NCI-H510A treated with DMSO at 0.1 percent for 48 hours (cell line): ENCODE data around the gene CACNA1G.

Experiments used
- DNase-seq: peaks from one replicate; lab custom pipeline; 2025; lab: John Stamatoyannopoulos, UW

Gene CACNA1G

DNA sequence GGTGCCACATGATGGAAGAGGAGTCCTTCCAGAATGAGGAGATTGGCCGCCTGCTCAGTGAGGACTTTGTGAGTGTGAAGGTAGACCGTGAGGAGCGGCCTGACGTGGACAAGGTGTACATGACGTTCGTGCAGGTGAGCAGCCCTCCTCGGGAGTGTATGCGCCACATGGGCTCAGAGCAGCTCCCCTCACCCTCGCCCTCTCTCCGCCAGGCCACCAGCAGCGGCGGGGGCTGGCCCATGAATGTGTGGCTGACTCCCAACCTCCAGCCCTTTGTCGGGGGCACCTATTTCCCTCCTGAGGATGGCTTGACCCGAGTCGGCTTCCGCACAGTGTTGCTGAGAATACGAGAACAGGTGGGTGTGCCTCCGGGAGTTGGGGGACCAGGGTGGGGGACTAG is 11.7 kb upstream of the CACNA1G start:
- no peak for DNase-seq

DNA sequence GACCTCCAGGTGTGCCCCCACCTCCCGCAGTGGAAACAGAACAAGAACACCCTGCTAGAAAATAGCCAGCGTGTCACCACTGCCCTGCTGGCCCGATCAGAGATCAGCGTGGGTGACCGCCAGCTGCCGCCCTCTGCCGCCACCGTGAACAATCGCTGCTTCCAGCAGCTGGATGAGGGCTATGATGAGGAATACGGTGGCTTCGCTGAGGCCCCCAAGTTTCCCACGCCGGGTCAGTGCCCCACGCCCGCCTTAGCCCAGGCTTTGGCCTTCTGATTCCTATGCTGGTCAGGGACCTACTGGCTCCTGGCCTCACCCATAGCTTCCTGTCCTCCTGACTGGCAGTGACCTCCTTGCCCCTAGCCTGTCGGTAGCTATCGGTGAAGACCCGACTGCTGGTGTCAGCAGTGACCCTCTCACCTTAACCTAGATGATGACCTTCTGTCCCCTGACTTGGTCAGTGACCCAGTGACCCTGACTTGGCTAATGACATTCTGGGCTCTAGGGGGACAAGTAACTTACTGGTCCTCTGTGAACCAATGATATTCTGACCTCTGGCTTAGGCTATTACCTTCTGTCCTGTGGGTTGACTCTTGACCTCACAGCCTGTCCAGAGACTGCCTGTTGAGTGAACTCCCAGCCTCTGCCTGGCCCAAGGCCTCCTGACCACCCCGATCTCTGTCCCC is 11.1 kb upstream of the CACNA1G start:
- no peak for DNase-seq

DNA sequence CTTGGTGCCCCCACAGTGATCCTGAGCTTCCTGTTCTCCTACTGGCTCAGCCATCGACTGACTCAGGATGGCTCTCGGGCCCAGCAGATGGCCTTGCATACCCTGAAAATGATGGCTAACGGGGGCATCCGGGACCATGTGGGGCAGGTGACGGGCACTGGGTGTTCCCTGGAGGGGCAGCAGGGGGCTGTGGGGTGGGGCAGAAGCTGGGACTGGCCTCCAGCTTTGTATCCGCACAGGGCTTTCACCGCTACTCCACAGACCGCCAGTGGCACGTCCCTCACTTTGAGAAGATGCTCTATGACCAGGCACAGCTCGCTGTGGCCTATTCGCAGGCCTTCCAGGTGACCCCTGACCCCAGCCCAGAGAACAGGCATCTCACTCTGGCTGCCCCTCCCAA is 10.5 kb upstream of the CACNA1G start:
- DNase-seq, result no peak

DNA sequence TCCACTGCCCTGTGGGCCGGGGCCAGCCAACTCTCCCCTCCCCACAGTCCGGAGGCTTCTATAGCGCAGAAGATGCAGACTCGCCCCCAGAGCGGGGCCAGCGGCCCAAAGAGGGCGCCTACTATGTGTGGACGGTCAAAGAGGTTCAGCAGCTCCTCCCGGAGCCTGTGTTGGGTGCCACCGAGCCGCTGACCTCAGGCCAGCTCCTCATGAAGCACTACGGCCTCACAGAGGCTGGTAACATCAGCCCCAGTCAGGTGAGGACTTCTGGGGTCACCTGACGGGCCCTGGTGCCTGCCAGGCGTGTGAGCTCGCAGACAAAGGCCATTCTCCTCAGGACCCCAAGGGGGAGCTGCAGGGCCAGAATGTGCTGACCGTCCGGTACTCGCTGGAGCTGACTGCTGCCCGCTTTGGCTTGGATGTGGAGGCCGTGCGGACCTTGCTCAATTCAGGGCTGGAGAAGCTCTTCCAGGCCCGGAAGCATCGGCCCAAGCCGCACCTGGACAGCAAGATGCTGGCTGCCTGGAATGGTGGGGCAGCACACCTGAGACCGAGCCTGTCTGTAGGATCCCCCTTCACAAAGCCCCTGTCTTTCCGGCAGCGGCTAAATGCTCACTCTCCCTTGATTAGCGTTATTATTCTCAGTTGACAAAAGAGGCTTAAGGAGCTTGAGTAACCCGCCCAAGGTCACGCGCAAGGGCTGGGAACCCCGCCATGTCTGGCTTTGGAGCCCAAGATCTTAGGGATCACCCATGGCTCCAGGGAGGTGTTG is 9.7 kb upstream of the CACNA1G start:
- peak; percentile 82 for DNase-seq

DNA sequence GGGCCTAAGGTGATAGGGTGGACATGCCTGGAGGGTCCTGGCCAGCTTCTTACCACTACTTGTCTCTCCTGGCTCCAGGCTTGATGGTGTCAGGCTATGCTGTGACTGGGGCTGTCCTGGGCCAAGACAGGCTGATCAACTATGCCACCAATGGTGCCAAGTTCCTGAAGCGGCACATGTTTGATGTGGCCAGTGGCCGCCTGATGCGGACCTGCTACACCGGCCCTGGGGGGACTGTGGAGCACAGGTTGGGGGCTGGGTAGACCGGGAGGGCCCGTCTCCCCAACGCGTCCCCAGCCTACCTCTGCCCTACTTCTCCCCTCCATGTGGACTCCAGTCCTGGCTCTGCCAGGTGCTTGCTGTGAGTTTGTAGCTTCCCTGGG is 9.1 kb upstream of the CACNA1G start:
- DNase-seq, result no peak

DNA sequence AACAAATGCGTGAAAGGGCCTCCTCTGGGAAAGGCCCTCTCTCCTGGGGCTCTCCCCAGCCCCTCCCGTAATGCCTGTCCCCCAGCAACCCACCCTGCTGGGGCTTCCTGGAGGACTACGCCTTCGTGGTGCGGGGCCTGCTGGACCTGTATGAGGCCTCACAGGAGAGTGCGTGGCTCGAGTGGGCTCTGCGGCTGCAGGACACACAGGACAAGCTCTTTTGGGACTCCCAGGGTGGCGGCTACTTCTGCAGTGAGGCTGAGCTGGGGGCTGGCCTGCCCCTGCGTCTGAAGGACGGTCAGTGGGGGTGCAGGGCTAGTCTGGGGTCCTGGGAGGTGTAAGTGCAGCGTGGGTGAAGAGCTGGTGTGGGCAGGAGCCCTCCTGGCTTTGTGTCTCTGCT is 8.6 kb upstream of the CACNA1G start:
- DNase-seq, result no peak

DNA sequence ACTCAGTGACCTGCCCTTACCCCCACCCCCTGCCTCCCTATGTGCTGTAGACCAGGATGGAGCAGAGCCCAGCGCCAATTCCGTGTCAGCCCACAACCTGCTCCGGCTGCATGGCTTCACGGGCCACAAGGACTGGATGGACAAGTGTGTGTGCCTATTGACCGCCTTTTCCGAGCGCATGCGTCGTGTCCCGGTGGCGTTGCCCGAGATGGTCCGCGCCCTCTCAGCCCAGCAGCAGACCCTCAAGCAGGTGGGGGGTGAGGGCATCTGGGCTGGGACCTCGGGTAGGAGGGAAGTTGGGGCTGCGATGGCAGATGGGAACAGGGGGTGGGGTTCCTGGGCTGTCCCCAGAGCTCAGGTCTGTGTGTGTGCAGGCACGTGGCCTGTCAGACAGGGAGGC is 6.3 kb upstream of the CACNA1G start:
- no peak for DNase-seq

DNA sequence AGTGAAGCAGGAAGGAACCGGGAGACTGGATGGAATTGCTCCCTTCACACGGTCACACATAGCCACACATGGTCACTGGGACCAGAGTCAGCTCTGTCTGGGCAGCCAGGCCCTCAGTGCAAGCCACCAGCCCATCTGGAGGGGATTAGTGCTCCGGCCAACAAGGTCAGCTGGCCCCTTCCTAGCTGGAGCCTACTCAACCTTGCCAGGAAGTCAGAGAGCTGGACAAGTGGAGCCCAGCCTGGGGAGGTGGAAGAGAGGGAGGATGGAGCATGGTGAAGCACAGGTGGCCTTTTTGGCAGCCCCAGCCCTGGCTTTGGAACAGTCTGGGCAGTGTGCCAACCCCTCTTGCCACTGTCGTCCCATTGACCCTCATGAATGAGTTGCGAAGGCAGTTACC is 3.7 kb upstream of the CACNA1G start:
- peak; percentile 63 for DNase-seq

DNA sequence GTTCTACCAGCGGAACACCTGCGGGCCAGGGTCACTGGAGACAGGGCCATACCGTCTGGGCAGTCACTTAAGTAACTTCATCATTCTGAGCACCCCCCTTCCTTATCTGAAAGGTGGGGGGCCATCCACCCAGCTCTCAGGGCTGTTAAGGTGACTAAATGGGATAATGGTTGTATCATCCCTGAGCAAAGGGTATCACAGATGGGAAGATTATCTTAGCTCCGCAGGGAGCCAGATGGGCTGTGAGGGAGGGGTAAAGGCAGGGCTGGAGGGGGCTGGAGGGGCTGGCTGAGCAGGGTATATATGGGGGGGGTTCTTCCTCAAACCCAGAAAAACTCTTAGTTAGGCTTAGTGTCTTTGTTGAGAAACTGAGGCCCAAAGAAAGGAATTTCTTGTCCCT is 2.9 kb upstream of the CACNA1G start:
- no peak for DNase-seq

DNA sequence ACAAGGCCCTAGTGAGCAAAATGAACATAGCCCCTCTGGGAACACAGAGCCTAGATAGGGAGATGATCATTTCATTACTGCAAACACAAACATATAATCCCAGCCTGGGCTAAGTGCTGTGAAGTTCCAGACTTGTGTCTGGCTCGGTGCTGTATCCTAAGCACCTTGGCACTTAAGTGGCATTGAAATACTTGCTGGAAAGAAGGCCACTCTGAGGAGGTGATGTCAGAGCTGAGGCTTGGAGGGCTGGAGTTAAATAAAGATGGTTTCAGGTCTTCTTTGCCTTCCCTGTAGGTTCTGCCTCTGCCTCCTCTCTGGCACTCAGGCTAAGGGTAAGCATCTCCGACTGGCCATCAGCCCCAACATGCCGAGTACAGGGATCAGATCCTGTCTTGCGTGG is 2.4 kb upstream of the CACNA1G start:
- no peak for DNase-seq

DNA sequence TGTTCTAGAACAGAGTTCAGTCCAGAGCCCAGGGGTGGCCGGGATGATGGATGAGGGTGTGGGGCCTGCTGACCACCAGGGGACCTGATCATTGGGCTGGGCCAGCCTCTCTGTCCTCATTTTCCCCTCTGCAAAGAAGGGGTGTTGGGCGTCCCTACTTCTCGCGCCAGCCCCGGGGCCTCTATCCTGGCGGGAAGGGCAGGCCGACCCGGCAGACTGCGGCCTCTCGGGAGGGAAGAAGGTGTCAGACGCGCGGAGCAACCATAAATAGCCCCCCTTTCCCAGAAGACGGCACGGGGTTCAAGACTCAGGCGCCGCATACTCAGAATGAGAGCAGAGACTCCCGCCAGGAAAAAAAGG is 2.0 kb upstream of the CACNA1G start:
- DNase-seq, result no peak

DNA sequence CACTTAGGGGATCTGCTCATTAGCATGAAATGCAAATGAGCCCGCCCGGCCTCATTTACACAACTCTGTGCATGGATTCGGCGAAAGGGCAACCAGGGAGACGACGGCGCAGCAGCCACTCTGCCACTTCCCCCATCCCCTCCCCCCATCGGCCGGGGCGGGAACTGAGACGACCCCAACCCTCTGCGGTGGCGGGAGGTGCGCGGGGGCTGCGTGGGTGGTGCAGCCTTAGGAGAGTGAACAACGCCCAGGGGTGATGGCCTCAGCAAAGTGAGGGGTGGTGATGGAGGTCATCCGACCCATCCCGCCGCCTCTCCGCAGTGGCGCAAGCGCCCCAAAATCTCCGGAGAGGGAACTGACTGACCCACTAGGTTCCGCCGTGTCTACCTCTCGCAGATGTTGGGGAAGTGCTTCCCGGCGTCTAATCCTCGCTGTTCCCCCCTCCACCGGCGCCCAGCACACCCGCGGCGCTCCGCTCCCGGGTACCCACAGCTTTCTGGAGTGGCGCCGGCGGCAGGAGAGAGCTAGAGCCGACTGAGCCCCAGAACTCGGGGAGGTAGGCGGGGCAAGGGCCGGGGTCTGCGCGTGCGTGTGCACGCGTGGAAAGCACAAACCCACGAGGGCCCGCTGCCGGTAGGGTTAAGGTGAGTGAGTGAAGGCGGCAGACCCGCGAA is 1.4 kb upstream of the CACNA1G start:
- no peak for DNase-seq

DNA sequence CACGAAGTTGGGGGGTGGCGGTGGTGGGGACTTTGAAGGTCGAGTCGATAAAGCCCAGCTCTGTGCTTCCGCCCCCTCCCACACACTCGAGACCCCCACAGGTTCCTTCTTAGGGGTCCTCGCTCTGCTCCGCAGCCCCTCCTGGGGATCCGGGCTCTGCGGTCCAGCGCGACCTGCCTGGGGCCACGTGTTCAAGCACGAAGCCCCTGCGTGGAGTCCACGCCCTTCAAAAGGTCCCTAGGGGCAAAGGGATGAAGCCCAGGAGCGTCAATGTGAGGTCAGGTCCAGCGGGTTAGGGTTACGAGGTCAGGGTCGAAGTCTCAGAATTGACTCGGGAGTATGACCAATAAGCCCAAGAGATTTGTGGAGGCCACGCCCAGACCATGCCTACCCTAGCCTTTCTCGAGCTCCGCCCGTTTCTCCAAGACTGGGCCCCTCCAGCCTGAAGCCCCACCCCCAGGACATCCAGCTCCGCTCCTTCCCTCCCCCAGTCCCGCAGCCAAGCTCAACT is 786 bp upstream of the CACNA1G start:
- no peak for DNase-seq

DNA sequence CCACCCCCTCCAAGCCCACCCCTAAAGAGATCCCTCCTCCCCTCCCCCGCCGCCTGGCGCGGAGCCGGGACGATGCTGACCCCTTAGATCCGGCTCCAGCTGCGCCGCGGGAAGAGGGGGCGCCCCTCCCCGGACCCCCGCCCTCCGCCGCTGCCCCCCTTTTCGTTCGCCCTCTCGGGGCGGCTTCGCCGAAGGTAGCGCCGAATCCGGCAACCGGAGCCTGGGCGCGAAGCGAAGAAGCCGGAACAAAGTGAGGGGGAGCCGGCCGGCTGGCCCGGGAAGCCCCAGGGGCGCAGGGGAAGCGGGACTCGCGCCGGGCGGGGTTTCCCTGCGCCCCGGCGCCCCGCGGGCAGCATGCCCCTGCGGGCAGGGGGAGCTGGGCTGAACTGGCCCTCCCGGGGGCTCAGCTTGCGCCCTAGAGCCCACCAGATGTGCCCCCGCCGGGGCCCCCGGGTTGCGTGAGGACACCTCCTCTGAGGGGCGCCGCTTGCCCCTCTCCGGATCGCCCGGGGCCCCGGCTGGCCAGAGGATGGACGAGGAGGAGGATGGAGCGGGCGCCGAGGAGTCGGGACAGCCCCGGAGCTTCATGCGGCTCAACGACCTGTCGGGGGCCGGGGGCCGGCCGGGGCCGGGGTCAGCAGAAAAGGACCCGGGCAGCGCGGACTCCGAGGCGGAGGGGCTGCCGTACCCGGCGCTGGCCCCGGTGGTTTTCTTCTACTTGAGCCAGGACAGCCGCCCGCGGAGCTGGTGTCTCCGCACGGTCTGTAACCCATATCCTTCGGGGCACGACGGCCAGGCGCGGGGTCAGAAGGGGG is 623 bp downstream of the CACNA1G start:
- DNase-seq, result no peak

DNA sequence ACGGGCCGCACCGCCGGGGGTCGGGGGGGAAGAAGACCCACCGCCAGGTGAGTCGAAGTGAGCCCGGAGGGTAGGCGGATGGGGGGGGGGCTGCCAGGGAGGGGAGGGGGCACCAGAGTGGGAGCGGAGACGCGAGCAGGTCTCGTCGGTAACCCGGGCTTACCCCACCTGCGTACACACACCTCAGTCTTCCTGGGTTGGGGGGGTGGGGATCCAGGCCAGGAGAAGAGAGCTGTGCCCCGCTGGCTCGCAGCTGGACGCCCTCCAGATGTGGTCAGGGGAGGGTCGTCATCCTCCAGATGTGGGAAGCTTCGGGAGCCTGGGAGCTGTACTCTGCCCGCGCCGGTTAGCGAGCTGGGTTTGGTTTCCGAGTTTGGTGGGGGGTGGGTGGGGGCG is 1.2 kb downstream of the CACNA1G start:
- DNase-seq, result no peak

DNA sequence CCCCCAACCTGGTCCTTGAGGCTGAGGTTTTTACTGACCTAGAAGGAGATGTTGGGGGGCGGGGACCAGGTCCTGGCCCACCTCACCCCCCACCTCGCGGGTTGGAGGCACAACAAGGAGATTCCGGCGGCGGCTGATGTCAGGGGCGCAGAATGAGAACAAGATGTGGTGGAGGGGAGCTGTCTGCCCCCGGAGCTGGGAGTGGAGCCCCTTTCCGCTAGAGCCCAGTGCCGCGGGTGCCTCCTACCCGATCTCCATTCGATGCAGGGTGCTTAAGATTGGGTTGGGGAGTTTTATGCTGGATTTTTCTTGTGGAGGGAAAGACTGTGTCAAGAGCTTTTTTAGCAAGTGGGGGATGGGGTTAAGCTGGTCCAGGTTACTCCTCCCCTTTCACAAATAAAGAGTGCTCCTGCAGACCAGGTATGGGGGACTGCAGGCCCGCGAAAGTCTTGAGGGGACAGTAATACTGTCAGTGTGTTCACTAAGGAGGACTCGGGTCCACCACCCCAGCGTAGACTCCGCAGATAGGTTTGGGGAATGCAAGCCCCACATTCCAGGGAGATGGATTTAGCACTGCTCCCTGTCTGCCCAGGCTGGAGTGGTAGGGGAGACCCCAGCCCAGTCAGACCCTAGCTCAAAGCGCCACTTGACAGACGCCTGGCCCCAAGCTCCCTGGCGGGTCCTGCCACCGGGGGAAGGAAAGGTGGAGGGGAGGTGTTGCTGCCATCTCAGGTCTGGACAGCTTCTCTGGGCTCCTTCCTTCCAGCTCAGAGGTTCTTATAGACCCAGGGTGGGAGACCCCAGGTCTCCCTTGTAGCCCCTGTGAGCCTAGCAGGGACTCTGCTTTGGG is 2.0 kb downstream of the CACNA1G start:
- DNase-seq, result no peak

DNA sequence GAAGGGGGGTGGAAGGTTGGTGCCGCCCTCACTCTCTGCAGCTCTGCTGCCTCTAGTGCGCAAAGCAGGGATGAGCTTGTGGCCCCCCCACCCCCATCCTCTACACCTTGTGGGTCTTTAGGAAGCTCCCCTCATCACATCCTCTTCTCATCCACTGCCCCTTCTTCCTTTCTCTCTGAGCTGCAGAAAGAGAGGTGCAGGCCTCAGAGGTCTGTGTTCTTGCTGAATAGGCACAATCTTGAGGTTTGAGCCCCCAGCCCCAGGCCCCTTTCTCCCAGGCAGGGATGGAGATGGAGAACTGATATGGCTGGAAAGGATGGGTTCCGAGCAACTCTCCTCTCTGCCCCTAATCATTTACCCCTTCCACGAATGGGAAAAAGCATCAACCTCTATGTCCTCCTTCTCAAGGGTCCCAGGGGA is 2.6 kb downstream of the CACNA1G start:
- DNase-seq, result no peak

DNA sequence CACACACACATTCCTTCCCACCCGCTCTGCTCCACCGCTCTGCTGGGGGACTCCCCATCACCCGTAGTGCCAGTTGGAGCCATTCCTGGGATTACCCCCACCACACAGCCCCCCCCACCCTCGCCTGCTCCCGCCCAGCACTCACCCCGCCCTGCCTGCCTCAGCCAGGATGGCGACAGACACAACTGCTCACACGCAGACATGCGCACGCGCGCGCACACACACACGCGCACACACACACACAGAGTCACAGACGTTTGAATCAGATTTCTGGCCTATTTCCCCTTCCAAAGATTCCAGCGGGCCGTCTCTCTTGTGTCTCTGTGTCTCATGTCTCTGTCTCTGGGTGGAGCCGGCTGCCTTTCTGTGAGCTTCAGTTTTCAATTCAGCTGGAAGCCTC is 4.4 kb downstream of the CACNA1G start:
- no peak for DNase-seq

DNA sequence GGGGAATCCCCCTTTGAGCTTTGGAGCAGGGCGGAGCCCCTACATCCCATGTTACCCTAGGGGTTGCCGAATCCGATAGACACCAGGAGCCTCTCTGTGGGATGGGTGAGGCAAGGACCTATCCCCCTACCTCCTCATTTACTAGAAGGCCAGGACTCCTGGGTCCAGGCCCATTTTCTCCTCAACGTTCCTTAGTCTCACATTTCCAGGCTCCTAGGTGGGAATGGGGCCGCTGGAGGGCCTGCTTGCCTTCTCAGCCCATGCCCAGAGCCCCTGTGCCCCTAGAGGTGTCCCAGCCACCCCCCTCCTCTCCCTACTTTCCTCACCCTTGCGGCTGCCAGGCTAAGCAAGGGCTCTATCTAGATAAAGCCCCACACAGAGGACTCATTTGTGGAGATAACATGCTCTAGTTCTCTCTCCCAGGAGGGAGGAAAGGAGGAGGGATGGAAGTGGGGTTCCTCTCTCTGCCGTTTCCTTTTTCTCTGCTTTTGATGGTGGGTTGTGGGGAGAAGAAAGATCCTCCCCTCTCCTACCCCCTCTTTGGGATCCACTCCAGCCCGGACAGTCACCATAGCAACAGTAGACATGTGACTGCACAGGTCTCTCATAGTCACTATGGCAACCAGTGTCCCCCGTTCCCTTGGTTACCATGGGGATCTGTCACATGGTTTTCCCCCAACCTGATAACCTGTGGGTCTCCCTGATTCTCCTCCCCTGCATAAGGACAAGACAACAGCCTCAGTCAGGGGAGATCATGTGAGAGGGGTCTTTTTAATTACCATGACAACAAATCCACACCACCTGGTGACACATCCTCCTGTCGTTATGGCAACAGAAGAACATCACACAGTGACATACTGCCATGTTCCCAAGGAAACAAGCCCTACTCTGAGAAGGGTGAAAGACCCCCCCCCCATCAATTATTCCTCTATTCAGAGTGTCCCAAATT is 5.2 kb downstream of the CACNA1G start:
- DNase-seq, result no peak

DNA sequence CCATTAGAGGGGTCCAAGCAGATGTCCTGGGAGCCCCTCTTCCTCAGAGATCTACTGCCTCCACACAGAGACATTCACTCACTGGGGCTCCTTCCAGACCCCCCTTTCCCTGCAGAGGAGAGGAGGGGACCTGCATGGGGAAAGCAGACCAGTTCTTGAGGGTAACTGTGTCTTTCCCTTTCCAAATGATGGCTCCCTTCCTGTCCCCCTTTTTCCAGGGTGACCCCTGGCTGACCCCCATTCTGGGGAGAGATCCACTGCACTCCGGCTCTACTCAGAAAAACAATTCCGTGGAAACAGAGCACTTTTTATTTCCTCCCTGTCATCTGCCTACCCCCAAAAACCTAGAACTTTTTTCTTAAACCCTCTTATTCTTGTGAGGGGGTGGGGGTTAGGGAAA is 6.4 kb downstream of the CACNA1G start:
- DNase-seq, result no peak
